Ascending aorta (tissue), 2 donors: ENCODE results near the gene TRPM3. TPM values are rescaled to one million over a fixed set of nuclear protein-coding genes. Genes with fewer than 3 reads are reported as not detected.

Experiments
- DNase-seq, 2 donors: peaks; one replicate each; pipeline ENCODE4 v3.0.0-alpha.2; 2019; ENCODE audit warnings: low spot score in 2 of 2
- H3K27ac ChIP-seq, 2 donors: fragments of 200-600 bp; sonication (generic); one replicate each; pipeline ENCODE4 v1.5.1; 2016 to 2017; ENCODE audit warnings: mild to moderate bottlenecking in 1 of 2
- H3K27me3 ChIP-seq: fragments of 200-600 bp; sonication (generic); one replicate; pipeline ENCODE4 v1.5.1; 2017
- H3K36me3 ChIP-seq, 2 donors: fragments of 200-600 bp; sonication (generic); one replicate each; pipeline ENCODE4 v1.5.1; 2016
- H3K4me1 ChIP-seq, 2 donors: fragments of 200-600 bp; sonication (generic); one replicate each; pipeline ENCODE4 v1.5.1; 2016 to 2017; ENCODE audit warnings: mild to moderate bottlenecking in 1 of 2
- H3K4me3 ChIP-seq, 2 donors: fragments of 200-600 bp; sonication (generic); one replicate each; pipeline ENCODE4 v1.5.1; 2016 to 2017; ENCODE audit warnings: mild to moderate bottlenecking in 1 of 2
- H3K9me3 ChIP-seq, 2 donors: fragments of 200-600 bp; sonication (generic); one replicate each; pipeline ENCODE4 v1.5.1; 2016
- CTCF ChIP-seq, 3 experiments: fragments of 200-600 bp in 2 of 3; fragments of 450-650 bp in 1 of 3; sonication (generic) in 2 of 3; IDR thresholded peaks; one replicate each; pipeline ENCODE4 v1.5.1; 2016 to 2019; ENCODE audit warnings: antibody characterized with exemption in 3 of 3, mild to moderate bottlenecking in 1 of 3, moderate library complexity in 1 of 3
- intact Hi-C: fragments of 100-400 bp; cut with DNase I; formaldehyde crosslinking; loops from one replicate; pipeline ENCODE4 v1.15.1; 2023
- total RNA-seq: library from RNA; depleted of rRNA; stranded (reverse); fragments of >200 nt; gene quantifications from one replicate; pipeline ENCODE4 v1.1.0, GENCODE V29; 2016

The TRPM3 gene
- total RNA-seq, 1 donor from 2014 or later = 3.3 TPM

GRCh38 chr9:70552561-70552960 lies 568.9 kb downstream of the TRPM3 start:
- no peak overlapping the region for H3K4me3 ChIP-seq
- H3K27me3 ChIP-seq = no peaks in the 10 kb centered on the region
- H3K36me3 ChIP-seq = no peaks in the 10 kb centered on the region
- intact Hi-C loops = no loop called here
- no peak overlapping the region for H3K27ac ChIP-seq
- no peak for TF ChIP-seq CTCF (IDR thresholded peaks at IDR 0.05)
- H3K9me3 ChIP-seq = no peaks in the 10 kb centered on the region
- peaks cover 0 to 14% of the 10 kb centered on the region in 2 donors for H3K4me1 ChIP-seq
- DNase-seq = no peak

- Histone ChIP-seq H3K27me3 (no peaks in the 10 kb centered on the region), H3K9me3 (no peaks in the 10 kb centered on the region), H3K36me3 (no peaks in the 10 kb centered on the region), H3K4me1 (peaks cover 0 to 14% of the 10 kb centered on the region in 2 donors), H3K4me3 (no peak overlapping the region), H3K27ac (no peak overlapping the region)
- TF ChIP-seq CTCF (IDR thresholded peaks at IDR 0.05) = no peak
- intact Hi-C loops = no loop called here
- DNase-seq = no peak
Observed at GRCh38 chr9:70551801-70552200, 569.6 kb downstream of the TRPM3 start.

GRCh38 chr9:70551396-70551795 lies 570.0 kb downstream of the TRPM3 start:
- no peak overlapping the region for H3K27ac ChIP-seq
- no peaks in the 10 kb centered on the region for H3K36me3 ChIP-seq
- no peak for TF ChIP-seq CTCF (IDR thresholded peaks at IDR 0.05)
- DNase-seq = no peak
- H3K4me3 ChIP-seq = no peak overlapping the region
- H3K27me3 ChIP-seq = no peaks in the 10 kb centered on the region
- peaks cover 0 to 14% of the 10 kb centered on the region in 2 donors for H3K4me1 ChIP-seq
- H3K9me3 ChIP-seq = no peaks in the 10 kb centered on the region
- intact Hi-C loops = no loop called here

GRCh38 chr9:70549926-70550325 lies 571.5 kb downstream of the TRPM3 start:
- TF ChIP-seq CTCF (IDR thresholded peaks at IDR 0.05) = no peak
- DNase-seq = no peak
- Histone ChIP-seq H3K27me3 (no peaks in the 10 kb centered on the region), H3K27ac (peak overlapping the region; percentile 8 to 13), H3K4me3 (no peak overlapping the region), H3K36me3 (no peaks in the 10 kb centered on the region), H3K4me1 (peaks cover 0 to 10% of the 10 kb centered on the region in 2 donors), H3K9me3 (no peaks in the 10 kb centered on the region)
- intact Hi-C loops = loop anchor here (5.0 kb wide), 1 partner anchor 1197 kb away; no protein-coding TSS in a partner anchor

- no peak for DNase-seq
- Histone ChIP-seq H3K27ac (peak overlapping the region in 1 of 2 donors; percentile 22), H3K4me3 (no peak overlapping the region), H3K27me3 (no peaks in the 10 kb centered on the region), H3K9me3 (no peaks in the 10 kb centered on the region), H3K4me1 (peaks cover 0 to 3% of the 10 kb centered on the region in 2 donors), H3K36me3 (no peaks in the 10 kb centered on the region)
- TF ChIP-seq CTCF (IDR thresholded peaks at IDR 0.05) = no peak
- intact Hi-C loops = no loop called here
Observed at GRCh38 chr9:70542311-70542931, 579.0 kb downstream of the TRPM3 start.
